SKM-1 treated with dmso at 0.1 percent for 144 hours (cell line): ENCODE measurements around the gene SMCHD1.
"Not testable (repeated sequence)": the region's sequence is repeated elsewhere in the genome, so short reads cannot be mapped to it uniquely, and the experiment has no call there.

Experiments
- DNase-seq: peaks from one replicate; lab custom pipeline; 2025; ENCODE audit not compliant: unreplicated experiment; lab: John Stamatoyannopoulos, UW

The SMCHD1 gene

GRCh38 chr18:2811416-2811815 is 155.9 kb downstream of the SMCHD1 start:
- no peak for DNase-seq

GRCh38 chr18:2814928-2815327 is 159.4 kb downstream of the SMCHD1 start:
- DNase-seq: no peak

DNA sequence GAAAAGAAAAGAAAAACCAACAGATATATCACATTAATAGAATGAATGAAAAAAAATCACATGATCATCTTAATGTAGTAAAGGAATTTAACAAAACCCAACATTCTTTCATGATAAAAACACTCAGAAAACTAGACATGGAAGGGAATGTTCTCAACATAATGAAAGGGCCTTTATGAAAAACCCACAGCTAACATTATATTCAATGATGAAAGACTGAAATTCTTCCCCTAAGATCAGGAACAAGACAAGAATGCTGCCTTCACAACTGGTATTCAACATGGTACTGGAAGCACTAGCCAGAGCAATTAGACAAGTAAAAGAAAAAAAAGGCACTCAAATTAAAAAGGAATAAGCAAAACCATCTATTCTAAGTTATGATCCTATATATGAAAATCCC is 162.8 kb downstream of the SMCHD1 start:
- DNase-seq: no peak

DNA sequence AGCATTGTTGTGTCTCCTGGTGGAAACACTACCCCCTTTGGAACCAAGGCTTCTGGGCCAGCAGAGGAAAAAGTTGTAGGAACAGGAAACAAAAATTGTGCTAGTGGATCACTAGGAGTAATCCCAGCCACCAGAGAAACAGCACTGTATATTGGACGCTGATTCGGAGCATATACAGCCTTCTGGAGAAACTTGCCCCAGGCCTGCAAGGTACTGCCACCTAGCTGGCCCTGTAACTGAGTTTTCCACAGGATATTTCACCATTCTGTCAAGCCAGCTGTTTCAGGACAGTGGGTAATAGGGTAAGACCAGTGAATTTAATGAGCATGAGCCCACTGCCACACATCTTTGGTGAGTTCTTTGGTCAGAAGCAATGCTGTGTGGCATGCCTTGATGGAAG is 166.2 kb downstream of the SMCHD1 start:
- DNase-seq: no peak

DNA sequence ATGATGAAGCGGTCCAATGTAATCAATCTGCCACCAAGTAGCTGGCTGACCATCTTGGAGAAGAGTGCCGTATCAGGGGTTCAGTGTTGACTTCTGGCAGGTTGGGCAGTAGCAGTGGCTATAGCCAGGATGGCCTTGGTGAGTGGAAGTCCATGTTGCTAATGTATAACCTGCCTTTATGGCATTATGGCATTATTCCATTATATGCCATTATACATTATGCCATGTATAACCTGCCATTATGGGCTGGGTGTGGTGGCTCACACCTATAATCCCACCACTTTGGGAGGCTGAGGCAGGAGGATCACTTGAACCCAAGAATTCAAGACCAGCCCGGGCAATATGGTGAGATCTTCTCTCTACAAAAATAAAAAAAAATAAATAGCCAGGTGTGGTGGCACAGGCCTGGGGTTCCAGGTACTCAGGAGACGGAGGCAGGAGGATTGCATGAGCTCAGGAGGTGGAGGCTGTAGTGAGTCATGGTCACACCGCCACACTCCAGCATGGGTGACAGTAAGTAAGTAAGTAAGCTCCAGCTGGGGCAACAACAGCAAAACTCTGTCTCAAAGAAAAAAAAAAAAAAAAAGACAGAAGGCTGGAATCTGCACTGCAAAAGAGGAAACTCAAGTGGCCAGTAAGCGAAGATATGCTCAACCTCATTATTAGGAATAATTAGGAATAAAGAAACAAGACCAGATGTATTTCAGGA is 166.8 kb downstream of the SMCHD1 start:
- no peak for DNase-seq

DNA sequence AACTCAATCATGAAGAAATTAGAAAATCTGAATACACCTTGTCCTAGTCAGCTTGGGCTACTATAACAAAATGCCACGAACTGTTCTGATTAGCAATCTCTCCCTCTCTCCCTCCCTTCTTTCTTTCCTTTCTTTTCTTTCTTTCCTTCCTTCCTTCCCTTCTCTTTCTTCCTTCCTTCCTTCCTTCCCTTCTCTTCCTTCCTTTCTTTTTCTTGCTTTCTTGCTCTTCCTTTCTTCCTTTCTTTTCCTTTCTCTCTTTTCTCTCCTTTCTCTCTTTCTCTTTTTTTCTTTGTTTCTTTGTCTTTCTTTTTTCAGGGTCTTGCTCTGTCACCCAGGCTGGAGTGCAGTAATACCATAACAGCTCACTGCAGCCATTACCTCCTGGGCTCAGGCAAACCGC is 167.7 kb downstream of the SMCHD1 start:
- no peak for DNase-seq

GRCh38 chr18:2823966-2824365 is 168.4 kb downstream of the SMCHD1 start:
- no peak for DNase-seq

- DNase-seq: no peak
Measured at GRCh38 chr18:2824865-2825264, 169.3 kb downstream of the SMCHD1 start.

DNA sequence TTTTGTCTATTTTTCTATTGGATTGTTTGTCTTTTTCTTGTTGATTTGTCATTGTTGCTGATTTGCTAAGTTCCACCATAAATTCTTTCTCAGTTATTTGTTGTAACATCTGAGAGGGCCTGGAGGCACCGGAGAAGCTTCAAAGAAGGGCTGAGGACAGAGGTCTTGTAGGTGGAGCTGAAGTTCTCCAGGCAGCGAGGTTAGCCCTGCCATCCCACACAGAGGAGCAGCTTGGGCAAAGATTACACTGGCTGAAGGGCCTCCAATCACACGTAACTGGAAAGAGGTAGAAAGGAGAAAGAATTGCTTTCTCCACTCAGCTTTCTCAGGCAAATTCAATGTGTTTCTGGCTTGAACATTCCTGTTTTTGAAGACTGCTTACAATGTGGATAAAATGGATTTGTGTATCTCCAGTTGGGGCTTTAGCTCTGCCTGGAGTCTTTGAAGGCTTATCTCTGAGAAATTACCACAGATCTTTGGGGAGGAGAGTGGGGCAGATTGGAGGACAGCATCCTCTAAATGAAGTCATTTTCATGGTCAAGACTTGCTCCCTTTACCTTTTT is 170.2 kb downstream of the SMCHD1 start:
- DNase-seq: no peak

- no peak for DNase-seq
Measured at GRCh38 chr18:2826581-2826980, 171.1 kb downstream of the SMCHD1 start.

GRCh38 chr18:2827061-2827460 is 171.5 kb downstream of the SMCHD1 start:
- no peak for DNase-seq

DNA sequence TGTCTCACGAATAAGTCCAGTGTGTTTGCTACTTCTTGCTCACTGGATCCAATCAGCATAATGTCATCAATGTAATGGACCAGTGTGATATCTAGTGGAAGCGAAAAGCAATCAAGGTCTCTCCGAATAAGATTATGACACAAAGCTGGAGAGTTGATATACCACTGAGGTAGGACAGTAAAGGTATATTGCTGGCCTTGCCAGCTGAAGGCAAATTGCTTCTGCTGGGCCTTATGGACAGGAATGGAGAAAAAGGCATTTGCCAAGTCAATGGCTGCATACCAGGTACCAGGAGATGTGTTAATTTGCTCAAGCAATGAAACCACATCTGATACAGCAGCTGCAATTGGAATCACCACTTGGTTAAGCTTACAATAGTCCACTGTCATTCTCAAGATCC is 180.6 kb downstream of the SMCHD1 start:
- not testable (repeated sequence) for DNase-seq

GRCh38 chr18:2837290-2837689 is 181.8 kb downstream of the SMCHD1 start:
- not testable (repeated sequence) for DNase-seq

DNA sequence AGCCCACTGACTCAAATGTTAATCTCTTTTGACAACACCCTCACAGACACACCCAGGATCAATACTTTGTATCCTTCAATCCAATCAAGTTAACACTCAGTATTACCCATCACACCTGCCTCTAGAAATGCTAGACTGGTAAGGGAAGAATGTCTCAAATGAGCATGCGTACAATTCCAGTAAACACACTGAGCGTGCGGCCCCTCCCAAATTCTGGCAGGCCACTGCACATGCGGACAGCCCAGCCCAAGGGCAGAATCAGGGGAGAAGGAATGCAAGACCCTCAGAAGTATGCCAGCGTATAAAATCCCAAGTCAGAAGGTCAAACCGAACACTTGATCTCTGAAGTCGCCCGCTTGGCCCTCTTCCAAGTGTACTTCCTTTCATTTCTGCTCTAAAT is 183.7 kb downstream of the SMCHD1 start:
- no peak for DNase-seq

DNA sequence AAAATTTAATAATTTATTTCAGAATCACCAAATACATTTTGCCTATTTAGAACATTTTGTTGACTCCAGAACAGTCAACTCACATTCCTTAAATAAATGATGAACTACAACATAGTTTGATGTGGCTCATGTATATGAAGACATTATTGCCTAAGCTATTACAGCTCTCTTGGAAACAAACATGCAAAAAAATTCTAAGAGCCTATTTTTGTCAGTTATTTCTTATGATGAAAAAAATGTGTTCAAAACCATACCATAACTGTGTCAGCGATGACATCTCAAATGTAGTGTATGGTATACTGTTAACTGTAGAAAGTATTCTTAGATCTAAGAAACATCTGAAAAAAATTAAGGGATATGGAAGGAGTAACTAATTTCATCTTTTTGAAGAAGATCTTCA is 185.0 kb downstream of the SMCHD1 start:
- no peak for DNase-seq

- no peak for DNase-seq
Measured at GRCh38 chr18:2843146-2843545, 187.6 kb downstream of the SMCHD1 start.

DNA sequence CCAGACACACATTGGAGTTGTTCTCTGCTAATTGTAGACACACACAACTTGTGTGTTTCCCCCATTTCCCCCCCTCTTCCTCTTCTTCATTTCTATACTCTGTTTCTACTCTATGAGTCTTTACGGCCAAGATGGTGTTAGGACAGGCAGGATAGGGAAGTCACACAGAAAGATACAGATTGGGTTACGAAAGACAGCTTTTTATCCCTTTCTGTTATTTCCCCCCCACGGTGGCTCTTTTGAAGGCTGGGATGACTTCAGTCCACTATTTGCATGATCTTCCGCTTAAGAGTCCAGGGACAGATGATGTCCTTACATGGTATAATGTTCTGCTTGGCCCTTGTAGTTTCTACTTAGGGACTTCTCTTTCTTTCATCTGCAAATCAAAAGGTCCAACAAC is 189.6 kb downstream of the SMCHD1 start:
- DNase-seq: no peak

- no peak for DNase-seq
Measured at GRCh38 chr18:2846636-2847316, 191.2 kb downstream of the SMCHD1 start, which contains the start of gene EMILIN2. TSS of gene EMILIN2 (plus strand) at chr18:2847006. CDS start at chr18:2847189, 183 bp downstream.

GRCh38 chr18:2847317-2848246 is 192.1 kb downstream of the SMCHD1 start:
- DNase-seq: no peak

- DNase-seq: no peak
Measured at GRCh38 chr18:2848247-2849246, 193.0 kb downstream of the SMCHD1 start.
